Hematopoietic multipotent progenitor cell treated with erythropoietin and hydrocortisone succinate and interleukin-3 and kit ligand, for 8 days (in vitro differentiated cells): ENCODE results near the gene CRYL1.

Experiments used
- DNase-seq: peaks from one replicate; pipeline ENCODE4 v3.0.0-alpha.2; 2015

Gene CRYL1

DNA sequence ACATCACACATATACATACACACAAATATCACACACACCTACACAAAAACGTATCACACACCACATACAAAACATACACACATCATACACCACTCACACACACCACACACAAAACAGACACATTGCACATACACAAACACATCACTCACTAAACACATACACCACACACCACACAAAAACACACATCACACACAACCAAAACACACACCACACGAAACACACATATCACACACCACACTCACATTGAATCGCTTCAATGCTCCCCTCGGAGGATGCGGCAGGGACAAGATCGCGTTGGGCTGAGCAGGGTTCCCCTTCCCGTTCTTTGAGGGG, 131.5 kb downstream of the CRYL1 start:
- no peak for DNase-seq

DNA sequence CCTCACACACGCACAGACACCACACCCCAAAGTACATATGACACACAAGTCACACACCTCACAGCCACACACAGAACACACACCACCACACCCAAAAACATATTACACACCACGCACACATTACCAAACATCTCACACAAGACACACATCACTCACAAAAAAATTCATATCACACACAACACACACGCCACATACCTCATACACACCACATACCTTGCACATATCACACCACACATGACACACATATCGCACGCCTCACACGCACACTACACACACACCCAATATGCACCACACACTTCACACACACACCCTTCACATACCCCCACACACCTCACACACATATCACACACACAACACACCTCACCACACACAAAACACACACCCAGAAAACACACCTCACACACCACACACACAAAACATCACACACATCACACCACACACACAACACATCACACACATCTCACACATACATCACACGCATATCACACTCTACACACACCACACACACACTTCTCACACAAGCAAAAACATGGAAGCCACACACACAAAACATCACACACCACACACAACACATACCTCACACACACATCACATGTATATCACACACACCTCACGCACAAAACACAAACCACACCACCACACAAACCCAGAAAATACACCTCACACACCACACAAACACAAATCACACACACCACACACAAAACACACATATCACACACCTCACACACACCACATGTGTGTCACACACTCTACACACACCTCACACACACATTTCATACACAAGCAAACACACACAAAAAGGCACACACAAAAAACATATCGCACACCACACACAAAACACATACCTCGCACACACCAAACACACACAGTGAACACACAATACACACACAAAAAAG, 132.1 kb downstream of the CRYL1 start:
- DNase-seq: no peak

DNA sequence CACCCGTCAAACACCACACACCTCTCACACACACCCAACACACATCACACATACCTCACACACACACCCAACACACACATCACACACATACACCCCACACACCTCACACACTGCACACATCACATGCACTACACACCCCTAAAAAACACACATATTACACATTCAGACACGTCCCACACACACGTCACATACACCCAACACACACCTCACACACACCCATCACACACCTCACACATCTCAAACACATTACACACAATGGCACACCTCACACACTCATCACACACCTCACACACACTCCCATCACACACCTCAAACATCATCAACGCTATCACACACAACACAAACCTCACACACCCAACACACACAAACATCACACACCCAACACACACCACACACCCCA, 133.1 kb downstream of the CRYL1 start:
- DNase-seq: no peak

DNA sequence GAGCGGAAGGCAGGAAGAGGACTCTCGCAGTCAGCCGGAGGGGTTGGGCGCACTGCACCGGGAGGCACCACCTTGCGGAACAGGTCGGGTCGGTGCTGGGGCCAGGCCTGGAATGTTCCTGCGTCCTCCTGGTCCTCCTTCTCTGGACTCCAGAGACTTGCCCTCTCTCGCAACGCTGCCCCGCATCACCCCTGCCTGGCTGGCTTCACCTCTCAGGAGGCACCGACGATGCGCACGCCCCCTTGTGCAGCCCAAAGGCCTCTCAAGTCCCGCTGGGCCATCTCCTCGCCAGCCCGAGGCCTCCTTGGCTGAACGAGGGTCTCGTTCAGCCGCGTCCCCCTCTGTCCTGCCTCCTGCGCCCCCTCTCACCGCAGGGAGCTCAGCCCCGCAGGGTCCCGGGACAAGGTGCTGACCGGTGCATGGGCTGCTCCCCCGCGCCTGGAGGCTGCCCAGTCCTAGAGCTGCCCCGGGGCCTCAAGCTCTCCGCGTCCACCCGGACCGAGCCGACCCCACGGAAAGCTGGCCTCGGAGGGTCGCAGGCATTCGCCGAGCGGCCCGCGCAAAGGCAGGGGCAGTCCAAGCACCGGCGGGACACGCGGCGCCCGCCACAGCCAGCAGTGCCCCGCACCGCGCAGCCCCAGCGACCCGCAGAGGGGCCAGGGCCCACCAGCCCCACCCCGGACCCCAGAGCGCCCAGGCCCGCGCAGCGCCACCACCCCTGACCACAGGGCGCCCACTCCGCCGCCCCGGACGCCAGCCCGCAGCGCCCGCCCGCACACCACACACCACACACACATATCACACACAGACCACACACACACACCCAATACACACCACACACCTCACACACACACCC, 133.8 kb downstream of the CRYL1 start:
- no peak for DNase-seq

DNA sequence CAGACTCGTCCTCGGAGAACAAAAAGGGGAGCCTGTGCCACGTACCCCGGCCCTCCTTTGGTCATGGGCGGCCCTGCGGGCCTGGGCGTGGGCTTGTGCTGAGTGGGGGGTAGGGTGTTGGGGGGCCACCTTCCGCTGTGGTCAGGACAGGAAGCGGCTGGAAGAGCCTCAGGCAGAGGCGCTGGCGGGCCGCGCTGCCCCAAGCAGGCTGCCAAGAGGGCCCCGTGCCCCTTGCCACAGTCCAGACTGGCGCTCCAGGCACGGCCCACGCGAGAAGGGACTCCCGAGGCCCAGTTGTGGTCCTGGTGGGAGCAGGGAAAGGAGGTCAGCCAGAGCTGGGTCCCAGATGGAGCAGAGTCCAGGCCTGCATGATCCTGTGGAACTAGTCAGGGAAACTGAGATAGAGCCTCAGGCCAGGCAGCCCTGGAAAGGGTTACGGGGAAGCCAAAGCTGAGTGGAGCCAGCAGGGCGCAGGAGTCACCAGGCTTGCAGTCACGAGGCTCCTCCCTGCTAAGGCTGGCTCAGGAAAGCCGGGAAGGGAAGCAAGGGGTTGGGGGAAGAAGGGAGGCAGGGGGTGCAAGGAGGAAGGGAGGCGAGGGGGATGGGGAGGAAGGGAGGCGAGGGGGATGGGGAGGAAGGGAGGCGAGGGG, 135.0 kb downstream of the CRYL1 start:
- DNase-seq: no peak

DNA sequence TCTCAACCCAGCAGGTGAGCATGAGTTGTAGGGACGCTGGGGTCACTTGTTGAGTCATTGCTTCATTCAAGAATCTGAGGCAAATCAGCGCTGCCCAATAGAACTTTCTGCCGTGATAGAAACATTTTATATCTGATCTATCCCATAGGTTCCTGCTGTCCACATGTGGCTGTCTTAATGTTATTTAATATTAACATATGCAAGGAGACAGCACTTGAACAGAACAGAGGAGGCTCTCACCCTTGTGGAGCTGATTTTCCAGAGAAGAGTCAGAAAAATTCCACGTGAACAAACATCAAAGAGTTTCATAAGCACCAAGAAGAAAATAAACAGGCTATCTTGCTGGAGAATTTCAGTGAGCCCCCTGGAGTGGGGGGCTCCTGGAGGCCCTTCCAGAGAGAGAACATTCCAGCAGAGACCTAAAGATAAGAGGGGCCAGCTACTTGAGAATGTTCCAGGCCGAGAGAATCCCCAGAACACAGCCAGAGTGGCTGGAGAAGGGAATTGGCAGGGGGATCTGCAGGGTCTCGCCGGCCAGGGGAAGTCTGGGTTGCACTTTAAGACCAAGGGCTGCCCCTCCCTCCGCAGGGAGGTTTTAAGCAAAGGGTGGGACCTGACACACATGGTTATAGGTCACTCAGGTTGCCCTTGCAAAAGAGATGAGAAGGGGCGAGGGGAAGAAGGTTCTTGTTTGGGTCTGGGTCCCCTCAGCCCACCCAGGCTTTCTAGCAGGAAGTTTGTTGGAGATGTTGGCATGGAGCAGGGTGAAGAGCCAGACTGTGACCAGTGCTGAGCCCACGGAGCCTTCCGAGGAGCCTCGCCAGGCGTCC, 135.7 kb downstream of the CRYL1 start:
- DNase-seq: no peak

DNA sequence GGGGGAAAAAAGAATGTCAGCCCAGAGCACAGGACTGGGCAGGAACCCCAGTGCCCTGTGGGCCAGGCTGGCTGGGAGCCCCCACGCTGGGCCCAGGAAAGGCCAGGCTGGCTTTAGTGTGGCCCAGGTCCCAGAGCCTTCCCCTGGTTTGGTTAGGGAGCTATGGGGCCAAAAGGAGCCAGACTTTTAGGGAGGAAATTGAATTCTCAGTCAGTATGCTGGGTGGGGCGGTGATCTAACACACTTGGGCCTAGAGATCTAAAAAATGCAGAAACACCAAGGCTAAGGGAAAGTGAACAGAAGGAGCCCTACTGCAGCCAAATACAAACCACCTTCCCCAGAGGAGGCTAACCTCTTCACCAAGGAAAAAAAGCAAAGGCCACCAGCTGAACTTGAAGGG, 137.5 kb downstream of the CRYL1 start:
- DNase-seq: no peak

DNA sequence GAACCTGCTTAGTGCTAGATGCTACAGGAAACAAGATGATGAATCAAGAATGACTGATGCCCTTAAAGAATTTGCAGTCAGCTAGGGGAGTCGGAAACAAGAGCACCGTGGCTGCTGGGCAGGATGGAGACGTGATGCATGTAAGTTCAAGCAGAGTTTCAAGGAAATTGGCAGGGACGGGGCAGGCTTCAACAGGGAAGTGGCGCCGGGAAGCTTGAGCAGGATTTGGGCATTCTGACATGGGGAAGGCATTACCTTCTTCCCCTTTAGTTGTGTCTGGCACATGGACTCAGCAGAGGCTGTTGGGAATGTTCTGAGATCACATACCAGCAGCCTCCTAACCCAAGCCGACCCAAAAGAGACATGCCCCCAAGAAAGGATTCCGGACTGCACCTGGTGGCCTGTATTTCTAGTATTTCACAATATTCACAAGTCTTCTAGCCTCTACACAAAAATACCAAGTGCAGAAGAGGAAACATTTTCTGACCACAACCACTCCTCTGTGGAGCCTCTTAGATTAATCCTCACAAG, 138.2 kb downstream of the CRYL1 start:
- no peak for DNase-seq

DNA sequence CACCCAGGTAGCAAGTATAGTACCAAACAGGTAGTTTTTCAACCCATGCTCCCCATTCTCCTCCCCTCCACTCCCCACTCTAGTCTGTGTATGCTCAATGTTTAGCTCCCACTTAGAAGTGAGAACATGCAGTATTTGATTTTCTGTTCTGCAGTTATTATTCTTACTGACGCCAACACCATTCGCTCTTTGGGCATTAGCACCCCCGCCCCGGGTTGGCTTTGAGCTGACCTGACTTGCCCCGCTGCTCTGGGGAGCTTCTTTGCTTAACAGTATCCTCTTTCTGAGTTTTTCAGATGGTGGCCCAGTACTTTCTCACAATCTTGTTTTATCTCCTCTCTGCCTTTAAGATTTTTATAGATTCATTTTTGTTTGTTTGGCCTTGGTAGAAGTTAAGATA, 138.7 kb downstream of the CRYL1 start:
- no peak for DNase-seq

DNA sequence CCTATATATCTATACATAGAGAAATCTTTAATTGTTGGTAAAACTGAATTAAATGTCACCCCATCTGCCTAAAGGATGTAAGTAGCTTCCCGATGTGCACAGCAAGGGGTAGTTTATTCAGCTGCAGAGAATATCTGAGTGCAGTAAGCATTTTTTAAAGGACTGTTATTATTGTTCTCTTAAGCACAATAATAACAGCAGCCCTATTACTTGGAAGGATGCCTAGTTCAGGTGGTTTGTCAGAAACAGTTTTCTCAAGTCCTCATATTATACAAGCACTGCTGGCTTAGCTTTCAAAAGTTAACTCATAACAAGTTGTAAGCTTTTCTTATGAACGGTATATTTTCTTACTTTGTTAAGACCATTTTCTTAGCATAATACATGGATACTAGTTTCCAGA, 142.6 kb downstream of the CRYL1 start:
- no peak for DNase-seq

DNA sequence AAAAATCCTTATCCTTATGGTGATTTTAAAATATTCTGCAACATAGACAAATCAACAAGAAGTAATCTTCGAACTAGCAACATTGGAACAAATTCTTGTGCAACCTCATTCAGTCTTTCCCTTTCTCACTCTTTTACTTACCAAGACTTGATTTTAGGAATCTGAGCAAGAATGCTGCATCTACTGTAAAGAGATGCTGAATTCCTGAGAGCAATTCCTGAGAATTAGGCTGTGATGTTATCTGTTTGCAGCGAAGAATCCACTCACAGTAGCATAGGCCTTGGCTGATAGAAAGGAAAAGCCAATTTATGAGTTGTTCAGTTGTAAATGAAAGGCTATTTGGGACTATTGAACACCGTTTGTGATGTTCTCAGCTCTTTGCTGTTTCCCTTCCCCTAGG, 144.3 kb downstream of the CRYL1 start:
- DNase-seq: no peak

DNA sequence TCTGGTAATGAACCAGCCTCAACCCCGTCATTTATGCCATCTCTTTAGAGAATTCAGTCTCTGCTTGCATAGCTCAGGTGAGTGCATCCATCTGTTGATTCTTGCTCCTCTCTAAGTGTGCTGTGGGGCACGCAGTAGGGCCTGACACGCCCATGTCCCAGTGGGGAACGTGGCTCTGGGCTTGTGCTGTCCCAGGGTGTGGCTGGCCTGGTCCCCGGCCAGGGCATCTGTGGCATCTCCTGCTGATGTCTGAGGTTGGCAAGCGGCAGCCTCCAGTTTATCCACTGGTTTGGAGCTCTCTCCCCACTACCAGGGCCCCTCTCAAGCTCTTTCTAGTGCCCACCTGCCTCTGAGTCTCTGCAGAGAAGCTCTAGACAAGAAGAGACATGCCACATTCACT, 146.9 kb downstream of the CRYL1 start:
- DNase-seq: no peak

DNA sequence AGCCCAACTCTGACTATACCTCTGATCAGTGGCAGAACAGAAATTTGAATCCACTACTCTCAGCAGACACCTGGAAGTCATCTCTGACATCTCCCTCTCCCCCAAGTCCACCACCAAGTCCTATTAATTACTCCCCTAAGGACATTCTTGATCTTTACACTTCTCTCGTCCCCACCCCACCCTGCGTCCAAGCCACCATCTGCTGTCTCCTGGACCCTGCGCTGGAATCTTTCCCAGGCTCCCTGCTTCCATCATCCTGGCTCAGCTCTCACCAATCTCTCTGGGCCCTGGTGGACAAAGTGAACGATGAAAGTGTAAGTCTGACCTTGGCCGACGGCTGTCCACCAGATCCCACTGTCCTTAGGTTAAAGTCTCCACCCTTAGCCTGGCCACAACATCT, 147.9 kb downstream of the CRYL1 start:
- no peak for DNase-seq

DNA sequence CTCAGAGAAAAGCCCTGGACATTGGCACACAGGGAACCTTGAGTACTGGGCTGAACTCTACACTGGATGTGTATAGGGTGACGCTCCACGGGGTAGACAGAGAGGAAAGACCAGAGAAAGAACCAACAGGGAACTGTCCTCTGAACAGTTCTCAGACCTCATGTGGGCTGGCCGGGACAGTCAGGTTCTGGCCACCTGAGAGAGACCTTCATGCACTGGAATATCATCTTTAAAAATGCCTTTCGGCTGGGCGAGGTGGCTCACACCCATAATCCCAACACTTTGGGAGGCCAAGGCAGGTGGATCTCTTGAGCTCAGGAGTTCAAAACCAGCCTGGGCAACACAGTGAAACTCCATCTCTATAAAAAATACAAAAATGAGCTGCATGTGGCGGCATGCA, 149.8 kb downstream of the CRYL1 start:
- no peak for DNase-seq

DNA sequence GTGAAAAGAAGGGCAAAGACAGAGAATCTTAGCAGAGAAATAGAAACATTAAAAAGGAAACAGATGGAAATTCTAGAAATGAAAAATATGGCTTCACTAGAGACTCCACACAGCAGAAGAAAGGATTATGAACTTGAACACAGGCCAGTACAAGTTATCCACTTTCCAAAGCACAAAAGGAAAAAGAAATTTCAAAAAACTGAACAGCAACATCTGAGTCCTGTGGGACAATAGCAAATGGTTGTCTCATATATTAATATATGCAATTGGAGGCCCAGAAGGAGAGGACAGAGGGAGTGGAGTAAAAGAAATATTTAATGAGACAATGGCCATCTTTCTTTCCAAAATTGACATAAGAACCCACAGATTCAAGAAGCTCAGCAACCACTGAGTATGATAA, 151.8 kb downstream of the CRYL1 start:
- DNase-seq: no peak

DNA sequence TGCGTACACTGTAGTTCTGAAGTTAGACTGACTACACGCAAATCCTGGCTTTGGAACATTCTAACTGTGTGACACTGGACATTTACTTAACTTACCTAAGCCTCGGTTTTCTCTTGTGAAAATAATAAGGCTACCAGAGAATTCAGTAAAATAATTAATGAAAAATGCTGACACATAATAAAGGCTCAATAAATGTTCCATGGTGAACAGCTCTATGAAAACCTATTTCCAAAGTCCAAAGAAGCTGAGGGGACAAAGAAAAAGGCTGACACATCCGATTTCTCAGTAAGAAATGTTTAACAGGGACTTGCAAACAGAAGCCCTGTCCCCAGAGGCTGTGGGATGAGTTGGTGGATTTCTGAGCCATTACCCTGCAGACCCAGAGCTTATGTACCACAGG, 153.8 kb downstream of the CRYL1 start:
- no peak for DNase-seq

DNA sequence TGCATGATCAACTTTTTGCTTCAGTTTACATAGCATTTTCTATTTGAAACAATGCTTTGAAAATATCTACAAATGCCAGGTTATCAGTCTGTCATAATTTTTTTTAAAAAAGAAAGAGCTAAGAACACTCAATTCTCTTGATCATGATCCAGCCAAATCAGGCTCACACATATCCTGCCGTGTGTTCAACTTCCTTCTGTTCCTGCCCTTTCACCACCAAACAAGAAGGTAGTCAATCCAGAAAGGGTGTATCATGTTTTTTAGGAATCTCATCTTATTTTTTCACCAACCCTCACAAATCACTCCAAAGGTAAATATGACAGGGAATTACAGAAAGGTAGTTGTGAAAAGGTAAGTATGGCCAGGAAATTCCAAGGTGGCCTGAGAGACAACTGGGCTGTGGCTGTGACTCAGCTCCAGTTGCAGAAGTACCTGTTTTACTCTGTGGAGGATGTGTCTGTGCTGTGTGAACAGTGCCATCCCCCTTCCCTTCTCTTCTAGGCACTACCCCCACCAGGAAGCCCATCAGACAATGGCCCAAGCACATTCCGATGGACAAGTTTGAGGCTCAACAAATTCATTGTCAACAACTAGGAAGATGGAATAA, 154.7 kb downstream of the CRYL1 start:
- no peak for DNase-seq

DNA sequence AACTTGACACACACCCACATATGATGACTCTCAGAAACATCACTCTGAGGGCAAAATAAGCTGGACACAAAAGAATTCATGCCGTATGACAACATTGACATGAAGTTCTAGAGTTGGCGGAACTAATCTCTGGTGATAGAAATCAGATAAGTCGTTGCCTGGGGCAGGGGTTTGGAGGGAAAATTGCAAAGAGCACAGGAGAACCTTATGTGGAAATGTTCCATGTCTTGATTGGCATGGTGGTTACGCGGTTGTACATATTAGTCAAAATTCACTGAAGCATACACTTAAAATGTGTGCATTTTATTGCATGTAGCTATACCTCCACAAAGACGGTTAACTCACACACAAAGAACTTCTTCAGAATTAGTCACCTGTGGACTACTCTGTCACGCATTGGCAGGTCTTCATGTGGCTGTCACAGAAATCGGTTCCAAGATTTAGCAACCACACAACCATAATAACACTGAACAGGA, 155.7 kb downstream of the CRYL1 start:
- DNase-seq: no peak

DNA sequence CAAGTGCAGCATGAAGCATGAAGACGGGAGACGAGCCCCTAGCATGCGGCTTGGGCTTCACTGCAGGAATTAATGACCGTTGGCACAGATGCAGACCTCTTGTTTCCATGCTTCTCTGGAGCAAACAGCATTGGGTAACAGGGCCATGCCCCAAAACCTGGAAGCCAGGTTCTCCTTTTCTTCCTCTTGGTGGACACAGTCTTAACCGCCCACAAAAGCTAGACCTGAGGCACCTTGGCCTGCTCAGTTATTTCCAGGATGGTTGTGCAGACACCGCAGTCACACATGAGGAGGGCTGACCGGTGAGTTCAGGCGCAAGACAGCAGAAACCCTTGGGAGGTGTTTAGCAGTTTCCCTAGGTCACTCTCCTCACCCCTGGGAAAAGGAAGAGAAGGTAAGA, 159.6 kb downstream of the CRYL1 start:
- no peak for DNase-seq

DNA sequence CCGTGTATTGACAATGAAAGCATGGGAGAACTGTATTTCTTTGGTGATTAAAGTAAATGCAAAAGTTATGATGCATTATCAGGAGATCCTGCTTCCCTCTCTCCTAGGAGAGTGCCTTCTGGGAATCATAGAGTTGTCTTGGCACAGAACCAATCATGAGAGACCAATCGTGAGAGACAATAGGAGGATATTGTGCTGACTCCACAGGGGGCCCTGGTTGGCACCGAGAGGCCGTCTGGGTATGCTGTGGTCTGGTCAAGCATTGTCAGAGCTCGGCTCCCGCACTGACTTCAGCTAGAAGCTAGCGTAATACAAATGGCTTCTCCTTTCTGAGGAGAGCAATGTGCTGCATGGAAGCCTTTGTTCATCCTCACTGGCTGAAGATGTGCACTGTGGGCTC, 162.1 kb downstream of the CRYL1 start:
- no peak for DNase-seq

DNA sequence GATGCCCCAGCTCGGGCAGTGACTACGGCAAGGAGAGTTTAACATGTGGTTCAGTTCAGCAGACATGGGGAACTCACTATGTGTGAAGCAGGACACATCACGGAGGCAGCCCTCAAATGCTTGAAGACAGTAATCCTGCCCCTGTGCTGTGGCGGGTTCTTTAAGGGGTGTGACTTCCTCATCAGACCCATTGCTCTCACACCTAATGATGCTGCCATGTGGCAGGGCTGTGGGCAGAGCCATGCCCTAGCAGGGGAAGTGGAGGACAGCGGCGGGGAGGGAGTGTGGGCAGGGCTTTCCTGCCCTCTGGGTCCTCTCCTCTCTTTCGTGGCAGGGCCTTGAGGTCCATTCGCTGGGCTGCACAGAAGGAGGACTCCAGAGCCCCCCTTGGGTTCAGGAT, 162.5 kb downstream of the CRYL1 start:
- DNase-seq: no peak

DNA sequence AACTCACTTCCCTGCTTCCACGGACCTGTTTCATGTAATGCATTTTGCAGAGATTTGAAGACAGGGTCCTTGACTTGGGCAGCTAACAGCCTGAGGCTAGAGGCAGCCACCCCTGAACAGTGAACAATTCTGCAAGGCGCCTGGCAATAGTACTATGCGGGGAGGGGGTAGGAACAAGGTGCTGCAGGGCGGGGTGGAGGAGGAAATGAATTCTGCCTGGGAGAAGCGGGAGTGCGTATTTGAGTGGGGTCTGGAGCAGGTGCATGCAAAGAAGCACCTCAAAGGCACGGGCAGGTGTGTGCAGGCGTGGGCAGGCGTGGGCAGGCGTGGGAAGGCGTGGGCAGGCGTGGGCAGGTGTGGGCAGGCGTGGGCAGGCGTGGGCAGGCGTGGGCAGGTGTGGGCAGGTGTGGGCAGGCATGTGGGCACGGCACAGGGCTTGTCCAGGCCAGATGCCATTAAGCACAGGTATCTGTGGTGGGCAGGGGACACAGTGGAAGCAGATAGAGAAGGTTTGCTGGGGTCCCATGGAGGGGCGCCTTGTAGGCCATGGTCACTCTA, 163.1 kb downstream of the CRYL1 start:
- no peak for DNase-seq
